ENCODE data around the gene SLC25A24.
A peak's percentile ranks its signal among the peaks of the same experiment; 100 is the strongest.
"Not testable (repeated sequence)": the region's sequence is repeated elsewhere in the genome, so short reads cannot be mapped to it uniquely, and the experiment has no call there.

The SLC25A24 gene

GRCh38 chr1:108199781-108200686 lies at the start of gene SLC25A24:
SLC25A24 (minus strand) TSS chr1:108200343; CDS start chr1:108200138, 205 bp downstream.
- peak; percentile 93 for DNase-seq (ENCODE audit: low spot score)

- not testable (repeated sequence) for DNase-seq (ENCODE audit: low spot score)
Measured at GRCh38 chr1:108243976-108244375, 43.8 kb upstream of the SLC25A24 start, which contains the start of gene NBPF4. NBPF4 (minus strand) TSS chr1:108244076; CDS start chr1:108243761, 315 bp downstream.

- not testable (repeated sequence) for DNase-seq (ENCODE audit: low spot score)
Measured at GRCh38 chr1:108239426-108239825, 39.3 kb upstream of the SLC25A24 start.

GRCh38 chr1:108235308-108235707 lies 35.2 kb upstream of the SLC25A24 start:
- not testable (repeated sequence) for DNase-seq (ENCODE audit: low spot score)

- DNase-seq (ENCODE audit: low spot score): not testable (repeated sequence)
Measured at GRCh38 chr1:108232183-108232582, 32.0 kb upstream of the SLC25A24 start.

GRCh38 chr1:108229976-108230375 lies 29.8 kb upstream of the SLC25A24 start:
- DNase-seq (ENCODE audit: low spot score): not testable (repeated sequence)

- not testable (repeated sequence) for DNase-seq (ENCODE audit: low spot score)
Measured at GRCh38 chr1:108227772-108228171, 27.6 kb upstream of the SLC25A24 start.

- DNase-seq (ENCODE audit: low spot score): not testable (repeated sequence)
Measured at GRCh38 chr1:108226855-108227254, 26.7 kb upstream of the SLC25A24 start.

- not testable (repeated sequence) for DNase-seq (ENCODE audit: low spot score)
Measured at GRCh38 chr1:108223226-108223625, 23.1 kb upstream of the SLC25A24 start.

GRCh38 chr1:108217515-108218174 lies 17.5 kb upstream of the SLC25A24 start:
- not testable (repeated sequence) for DNase-seq (ENCODE audit: low spot score)

- DNase-seq (ENCODE audit: low spot score): not testable (repeated sequence)
Measured at GRCh38 chr1:108217007-108217406, 16.9 kb upstream of the SLC25A24 start.

GRCh38 chr1:108216028-108216890 lies 16.1 kb upstream of the SLC25A24 start:
- not testable (repeated sequence) for DNase-seq (ENCODE audit: low spot score)

GRCh38 chr1:108214641-108215465 lies 14.7 kb upstream of the SLC25A24 start:
- DNase-seq (ENCODE audit: low spot score): not testable (repeated sequence)

- DNase-seq (ENCODE audit: low spot score): no peak
Measured at GRCh38 chr1:108211014-108211413, 10.9 kb upstream of the SLC25A24 start.

- no peak for DNase-seq (ENCODE audit: low spot score)
Measured at GRCh38 chr1:108209456-108210108, 9.4 kb upstream of the SLC25A24 start.

- no peak for DNase-seq (ENCODE audit: low spot score)
Measured at GRCh38 chr1:108208724-108209446, 8.7 kb upstream of the SLC25A24 start.

GRCh38 chr1:108203582-108203981 lies 3.4 kb upstream of the SLC25A24 start:
- DNase-seq (ENCODE audit: low spot score): not testable (repeated sequence)

- DNase-seq (ENCODE audit: low spot score): no peak
Measured at GRCh38 chr1:108201687-108202086, 1.5 kb upstream of the SLC25A24 start.

GRCh38 chr1:108200687-108201051 lies 526 bp upstream of the SLC25A24 start:
- no peak for DNase-seq (ENCODE audit: low spot score)

GRCh38 chr1:108199201-108199691 lies 897 bp downstream of the SLC25A24 start:
- DNase-seq (ENCODE audit: low spot score): no peak

Data from left forelimb (tissue), 1 donor.